ENCODE data around the gene TDRD3.

TDRD3 gene

DNA sequence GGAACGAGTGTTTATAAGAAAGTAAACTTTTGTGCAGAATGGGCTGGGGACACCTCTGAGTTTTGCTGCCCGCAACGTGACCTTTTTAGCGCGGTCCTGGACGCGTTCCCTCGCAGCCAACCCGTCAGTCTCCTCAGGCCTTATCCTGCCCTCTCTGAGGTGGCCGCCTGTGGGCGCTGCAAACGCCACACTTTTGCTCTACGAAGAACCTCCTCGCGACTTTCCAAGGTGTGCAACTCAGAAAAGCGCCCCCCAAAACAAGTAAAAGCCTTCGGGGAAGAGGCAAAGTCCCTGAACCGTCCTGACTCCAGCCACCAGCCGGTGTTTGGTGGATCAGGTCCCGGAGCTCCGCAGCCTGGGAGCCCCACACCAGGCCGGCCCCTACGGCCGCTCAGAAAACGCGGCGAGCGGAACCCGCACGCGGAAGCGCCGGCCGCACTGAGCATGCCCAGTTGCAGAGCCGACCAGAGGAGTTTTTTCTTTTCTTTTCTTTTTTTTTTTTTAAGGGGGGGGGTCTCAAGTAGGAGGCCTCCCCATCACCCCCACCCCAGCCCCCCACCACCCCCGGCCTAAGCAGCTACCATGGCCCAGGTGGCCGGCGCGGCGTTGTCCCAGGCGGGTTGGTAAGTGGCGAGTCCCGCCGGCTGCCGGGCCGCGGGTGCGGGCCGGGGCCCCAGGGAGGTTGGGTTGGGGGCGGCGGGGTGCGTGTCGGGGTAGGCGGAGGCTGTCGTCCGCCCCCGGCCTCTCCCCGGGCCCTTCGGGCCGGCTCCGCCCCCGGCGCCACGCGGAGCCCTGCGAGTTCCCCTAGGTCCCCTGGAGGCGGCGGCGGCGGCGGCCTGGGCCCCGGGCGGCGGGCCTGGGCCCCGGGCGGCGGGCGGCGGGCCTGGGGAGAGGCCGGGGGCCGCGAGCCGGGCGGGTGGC lies at the start of gene TDRD3:
Gene TDRD3, plus strand, starts transcription at position 438 of the 921 bp plus-strand sequence. Its CDS starts 145 bp downstream, at position 583.
- H3K9ac ChIP-seq (ENCODE audit: low read length), result peak within 1 kb of the TSS; percentile 83
- peak within 1 kb of the TSS; percentile 96 for H3K4me3 ChIP-seq (ENCODE audit: insufficient read depth, low read length, poor library complexity, severe bottlenecking)
- H3K36me3 ChIP-seq (ENCODE audit: low read length), result no peaks in the 10 kb centered on the region
- no peaks in the 10 kb centered on the region for H3K27me3 ChIP-seq (ENCODE audit: low read length)
- H3K9me3 ChIP-seq (ENCODE audit: insufficient read depth, low read length), result no peaks in the 10 kb centered on the region
- H3K9me2 ChIP-seq (replicated peaks; ENCODE audit: insufficient read depth, low read length), result no peaks in the 10 kb centered on the region
- peaks cover 26% of the 10 kb centered on the region for H3K79me2 ChIP-seq (ENCODE audit: insufficient read depth, low read length)
- peak within 1 kb of the TSS; percentile 91 for H3K27ac ChIP-seq (ENCODE audit: low read depth, low read length)
- H3F3A ChIP-seq (ENCODE audit: insufficient read depth), result no peaks in the 10 kb centered on the region
- peak; percentile 85 for TF ChIP-seq CTCF (IDR thresholded peaks at IDR 0.05; ENCODE audit: insufficient read depth, low read length, poor library complexity, severe bottlenecking)
- TF ChIP-seq EZH2phosphoT487 (conservative IDR thresholded peaks at IDR 0.05; ENCODE audit: low read length), result no peak
- H2AFZ ChIP-seq (ENCODE audit: low read depth, low read length, severe bottlenecking), result peak within 1 kb of the TSS; percentile 96
- no peaks in the 10 kb centered on the region for H4K20me1 ChIP-seq (ENCODE audit: low read depth, low read length)
- H3K4me2 ChIP-seq (ENCODE audit: low read depth, low read length, poor library complexity, severe bottlenecking), result peak within 1 kb of the TSS; percentile 99

DNA sequence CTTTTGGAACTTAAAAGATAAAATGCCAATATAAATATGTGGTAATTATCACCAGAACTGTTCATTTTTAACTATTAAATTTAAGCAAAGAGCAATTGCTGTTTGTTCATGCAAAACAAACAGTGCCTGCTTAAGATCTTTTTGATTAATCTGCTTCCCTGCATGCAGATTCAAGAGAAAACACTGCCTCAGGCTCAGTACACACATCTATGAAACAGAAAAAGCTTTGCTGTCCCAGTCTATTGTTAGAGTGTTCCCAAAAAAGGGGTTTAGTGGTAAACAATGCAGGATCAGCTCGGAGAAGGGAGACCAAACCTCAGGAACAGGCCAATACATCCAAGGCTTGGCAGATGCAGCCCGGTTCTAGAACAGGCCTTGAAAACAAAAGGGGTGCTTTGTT lies 49.3 kb upstream of the TDRD3 start:
- no peak overlapping the region for H3K27ac ChIP-seq (ENCODE audit: low read depth, low read length)

DNA sequence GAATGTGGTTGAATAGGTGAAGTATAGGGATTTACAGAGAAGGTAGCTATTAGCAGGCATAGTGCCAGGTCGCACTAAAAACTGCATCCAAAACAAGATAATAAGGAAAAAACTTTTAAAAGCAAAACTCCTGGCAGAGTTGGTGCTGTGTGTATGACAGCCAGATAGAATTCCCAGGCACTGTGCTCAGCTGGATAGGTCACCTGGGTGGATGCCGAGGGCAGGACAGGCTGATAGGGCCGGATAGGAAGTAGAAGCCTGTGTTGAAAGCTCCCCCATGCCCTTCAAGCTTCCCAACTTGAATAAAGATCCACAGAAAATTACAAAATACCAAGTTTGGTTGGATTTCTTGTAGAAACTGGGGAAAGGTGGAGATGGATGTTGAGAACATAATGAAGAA lies 48.9 kb upstream of the TDRD3 start:
- no peak overlapping the region for H3K4me3 ChIP-seq (ENCODE audit: insufficient read depth, low read length, poor library complexity, severe bottlenecking)
- H3K36me3 ChIP-seq (ENCODE audit: low read length), result no peaks in the 10 kb centered on the region
- H3K27ac ChIP-seq (ENCODE audit: low read depth, low read length), result no peak overlapping the region
- TF ChIP-seq EZH2phosphoT487 (conservative IDR thresholded peaks at IDR 0.05; ENCODE audit: low read length) (no peak), CTCF (IDR thresholded peaks at IDR 0.05; ENCODE audit: insufficient read depth, low read length, poor library complexity, severe bottlenecking) (no peak)
- no peak overlapping the region for H2AFZ ChIP-seq (ENCODE audit: low read depth, low read length, severe bottlenecking)
- H3K27me3 ChIP-seq (ENCODE audit: low read length), result no peaks in the 10 kb centered on the region
- H3K9me2 ChIP-seq (replicated peaks; ENCODE audit: insufficient read depth, low read length), result no peaks in the 10 kb centered on the region
- no peaks in the 10 kb centered on the region for H4K20me1 ChIP-seq (ENCODE audit: low read depth, low read length)
- H3K79me2 ChIP-seq (ENCODE audit: insufficient read depth, low read length), result no peaks in the 10 kb centered on the region
- H3K4me2 ChIP-seq (ENCODE audit: low read depth, low read length, poor library complexity, severe bottlenecking), result no peak overlapping the region
- no peaks in the 10 kb centered on the region for H3F3A ChIP-seq (ENCODE audit: insufficient read depth)
- H3K9me3 ChIP-seq (ENCODE audit: insufficient read depth, low read length), result no peaks in the 10 kb centered on the region
- H3K9ac ChIP-seq (ENCODE audit: low read length), result no peak overlapping the region

More for the DNA sequence above, 49.3 kb upstream of the TDRD3 start:
- no peaks in the 10 kb centered on the region for H3K27me3 ChIP-seq (ENCODE audit: low read length)
- H4K20me1 ChIP-seq (ENCODE audit: low read depth, low read length), result no peaks in the 10 kb centered on the region
- no peak overlapping the region for H2AFZ ChIP-seq (ENCODE audit: low read depth, low read length, severe bottlenecking)
- no peaks in the 10 kb centered on the region for H3K9me3 ChIP-seq (ENCODE audit: insufficient read depth, low read length)
- H3K36me3 ChIP-seq (ENCODE audit: low read length), result no peaks in the 10 kb centered on the region
- H3K4me2 ChIP-seq (ENCODE audit: low read depth, low read length, poor library complexity, severe bottlenecking), result no peak overlapping the region
- TF ChIP-seq CTCF (IDR thresholded peaks at IDR 0.05; ENCODE audit: insufficient read depth, low read length, poor library complexity, severe bottlenecking) (no peak), EZH2phosphoT487 (conservative IDR thresholded peaks at IDR 0.05; ENCODE audit: low read length) (no peak)
- H3K4me3 ChIP-seq (ENCODE audit: insufficient read depth, low read length, poor library complexity, severe bottlenecking), result no peak overlapping the region
- H3F3A ChIP-seq (ENCODE audit: insufficient read depth), result no peaks in the 10 kb centered on the region
- no peaks in the 10 kb centered on the region for H3K9me2 ChIP-seq (replicated peaks; ENCODE audit: insufficient read depth, low read length)
- no peak overlapping the region for H3K9ac ChIP-seq (ENCODE audit: low read length)
- H3K79me2 ChIP-seq (ENCODE audit: insufficient read depth, low read length), result no peaks in the 10 kb centered on the region
